Subcutaneous adipose tissue (tissue), 4 donors: ENCODE measurements around the gene DDX17. TPM values are rescaled to one million over a fixed set of nuclear protein-coding genes. Genes with fewer than 3 reads are reported as not detected.

ENCODE experiments used
- total RNA-seq, 4 donors: library from RNA; depleted of rRNA; stranded (reverse); fragments of >200 nt; gene quantifications; one replicate each; pipeline ENCODE4 v1.1.0, GENCODE V29; 2016
- TF ChIP-seq, protein P1 (sequence below): fragments of 450-650 bp; IDR thresholded peaks from one replicate; pipeline ENCODE4 v1.5.1; 2016; ENCODE audit warnings: low read depth, mild to moderate bottlenecking, control low read depth, antibody characterized with exemption, moderate library complexity

The DDX17 gene
- total RNA-seq, 4 donors from 2014 or later: 390 to 637 (median 507) TPM

DNA sequence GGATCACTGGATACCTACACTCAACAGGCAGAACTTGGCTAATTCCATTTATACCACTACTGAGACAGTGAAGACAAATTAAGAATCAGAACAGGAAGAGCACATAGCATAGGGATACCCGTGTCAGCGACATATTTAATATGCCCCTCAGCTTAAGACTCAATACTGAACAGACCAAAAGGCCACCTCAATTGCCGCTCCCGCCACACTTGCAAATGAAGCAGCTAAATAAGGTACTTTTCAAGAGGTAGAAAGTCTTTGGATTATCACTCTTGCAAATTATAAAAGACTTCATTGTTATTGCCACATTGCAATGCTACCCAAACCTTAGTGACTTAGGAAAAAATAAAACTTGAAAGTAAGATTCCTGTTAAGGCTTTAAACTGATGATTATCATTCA is 3.1 kb downstream of the DDX17 start:
- TF ChIP-seq, protein P1, sequence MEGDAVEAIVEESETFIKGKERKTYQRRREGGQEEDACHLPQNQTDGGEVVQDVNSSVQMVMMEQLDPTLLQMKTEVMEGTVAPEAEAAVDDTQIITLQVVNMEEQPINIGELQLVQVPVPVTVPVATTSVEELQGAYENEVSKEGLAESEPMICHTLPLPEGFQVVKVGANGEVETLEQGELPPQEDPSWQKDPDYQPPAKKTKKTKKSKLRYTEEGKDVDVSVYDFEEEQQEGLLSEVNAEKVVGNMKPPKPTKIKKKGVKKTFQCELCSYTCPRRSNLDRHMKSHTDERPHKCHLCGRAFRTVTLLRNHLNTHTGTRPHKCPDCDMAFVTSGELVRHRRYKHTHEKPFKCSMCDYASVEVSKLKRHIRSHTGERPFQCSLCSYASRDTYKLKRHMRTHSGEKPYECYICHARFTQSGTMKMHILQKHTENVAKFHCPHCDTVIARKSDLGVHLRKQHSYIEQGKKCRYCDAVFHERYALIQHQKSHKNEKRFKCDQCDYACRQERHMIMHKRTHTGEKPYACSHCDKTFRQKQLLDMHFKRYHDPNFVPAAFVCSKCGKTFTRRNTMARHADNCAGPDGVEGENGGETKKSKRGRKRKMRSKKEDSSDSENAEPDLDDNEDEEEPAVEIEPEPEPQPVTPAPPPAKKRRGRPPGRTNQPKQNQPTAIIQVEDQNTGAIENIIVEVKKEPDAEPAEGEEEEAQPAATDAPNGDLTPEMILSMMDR: no peak

DNA sequence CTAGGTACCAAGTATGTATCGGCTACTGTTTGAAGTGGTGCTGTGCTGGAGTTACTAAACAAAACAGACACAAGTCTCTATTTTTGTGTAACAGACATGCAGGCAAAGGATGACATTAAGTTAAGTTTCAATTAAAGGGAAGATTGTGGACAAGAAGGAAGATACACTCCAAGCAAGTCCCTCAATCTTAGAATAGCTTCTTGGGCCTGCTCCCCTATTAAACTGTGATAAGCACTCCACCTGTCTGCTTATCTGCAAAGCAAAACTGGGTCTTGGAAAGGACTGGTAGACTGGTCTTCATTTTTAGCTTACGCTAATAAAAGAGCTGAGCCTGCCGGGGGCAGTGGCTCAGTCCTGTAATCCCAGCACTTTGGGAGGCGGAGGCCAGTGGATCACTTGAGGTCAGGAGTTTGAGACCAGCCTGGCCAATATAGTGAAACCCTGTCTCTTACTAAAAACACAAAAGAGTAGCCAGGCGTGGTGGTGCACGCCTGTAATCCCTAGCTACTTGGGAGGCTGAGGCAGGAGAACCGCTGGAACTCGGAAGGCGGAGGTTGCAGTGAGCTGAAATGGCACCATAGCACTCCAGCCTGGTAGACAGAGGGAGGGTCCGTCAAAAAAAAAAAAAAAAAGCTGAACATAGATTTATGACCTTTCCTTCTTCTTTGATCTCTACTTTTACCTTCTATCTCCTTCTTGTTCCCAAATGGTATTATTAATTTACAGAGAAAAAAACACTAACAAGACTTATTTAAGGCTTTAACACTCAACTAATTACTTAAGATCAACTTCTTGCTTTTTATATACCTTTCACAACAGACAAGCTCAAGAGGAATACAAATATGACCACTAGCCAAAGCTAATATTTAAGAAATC is 4.1 kb downstream of the DDX17 start:
- TF ChIP-seq, protein P1: no peak

DNA sequence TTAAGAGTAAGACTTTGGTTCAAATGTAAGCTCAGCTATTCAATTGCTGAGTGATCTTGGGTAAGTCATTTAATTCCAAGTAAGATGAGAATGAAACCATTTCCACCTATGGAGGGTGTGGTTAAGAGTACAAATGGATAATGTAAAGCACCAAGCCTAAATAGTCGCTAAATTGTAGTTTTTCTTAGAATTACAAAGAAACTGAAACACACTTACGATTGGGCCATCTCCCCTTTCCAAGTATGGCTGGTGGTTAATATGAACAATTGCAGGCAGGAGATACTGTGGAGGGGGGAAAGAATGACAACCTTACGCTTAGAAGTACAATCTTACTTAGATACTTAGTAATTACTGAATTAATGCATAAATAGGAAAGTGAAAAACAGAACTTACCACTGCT is 8.2 kb downstream of the DDX17 start:
- TF ChIP-seq, protein P1: no peak

DNA sequence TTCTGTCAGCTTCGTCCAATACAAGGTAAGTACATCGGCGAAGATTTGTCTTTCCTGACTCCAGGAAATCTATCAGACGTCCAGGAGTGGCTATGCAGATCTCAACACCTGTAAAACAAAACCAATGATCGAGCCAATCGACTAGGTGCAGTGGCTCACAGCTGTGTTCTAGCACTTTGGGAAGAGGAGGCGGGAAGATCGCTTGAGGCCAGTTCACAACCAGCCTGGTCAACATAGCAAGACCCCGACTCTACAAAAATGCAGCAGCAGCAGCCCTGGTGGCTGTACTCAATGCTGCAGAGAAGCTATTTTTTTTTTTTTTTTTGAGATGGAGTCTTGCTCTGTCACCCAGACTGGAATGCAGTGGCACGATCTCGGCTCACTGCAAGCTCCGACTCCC is 11.2 kb downstream of the DDX17 start:
- TF ChIP-seq, protein P1: no peak

DNA sequence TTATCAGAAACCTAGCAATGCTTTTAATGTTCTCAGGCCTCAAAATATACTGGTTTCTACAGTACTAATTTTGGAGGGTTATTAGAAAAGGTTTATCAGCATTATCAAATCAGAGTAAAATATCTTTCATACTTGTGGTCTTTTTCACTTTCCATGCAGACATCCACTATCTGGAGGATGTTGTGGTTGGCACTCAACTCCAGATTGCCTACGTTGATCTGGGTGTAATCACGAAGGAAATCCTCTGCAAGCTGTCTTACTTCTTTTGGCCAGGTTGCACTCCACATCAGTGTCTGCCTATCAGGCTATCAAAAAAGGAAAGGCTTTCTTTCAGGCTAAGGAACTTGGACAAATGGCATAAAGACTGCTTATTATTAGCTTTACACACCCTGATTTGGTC is 11.6 kb downstream of the DDX17 start:
- TF ChIP-seq, protein P1: no peak

DNA sequence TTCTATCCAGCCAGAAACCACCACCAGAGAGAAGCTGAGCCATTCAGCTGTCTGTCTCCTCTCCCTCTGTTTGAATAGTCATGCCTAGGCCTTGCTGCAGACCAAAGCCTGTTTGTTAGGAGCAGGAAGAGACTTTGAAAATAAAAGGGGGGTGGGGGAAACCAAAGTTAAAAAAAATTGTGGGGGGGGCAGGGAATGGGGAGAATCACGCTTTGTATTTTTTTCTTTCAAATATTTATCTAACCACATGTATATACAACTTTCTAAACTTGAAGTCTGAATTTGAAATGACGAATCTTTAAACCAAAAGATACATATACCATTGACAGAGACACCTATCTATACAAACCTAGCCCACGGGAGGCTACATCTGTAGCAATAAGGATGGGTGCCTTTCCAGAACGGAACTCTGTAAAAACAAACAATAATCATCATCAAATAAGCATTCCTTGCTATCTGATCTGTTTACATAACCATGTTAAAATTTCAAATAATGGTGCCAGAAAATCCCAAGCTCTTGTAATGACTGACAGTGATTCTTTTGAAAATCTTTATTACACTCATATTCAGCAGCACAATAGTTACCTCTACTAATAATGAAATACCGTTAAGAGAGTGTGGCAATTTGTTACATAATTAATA is 14.3 kb downstream of the DDX17 start:
- TF ChIP-seq, protein P1: no peak

DNA sequence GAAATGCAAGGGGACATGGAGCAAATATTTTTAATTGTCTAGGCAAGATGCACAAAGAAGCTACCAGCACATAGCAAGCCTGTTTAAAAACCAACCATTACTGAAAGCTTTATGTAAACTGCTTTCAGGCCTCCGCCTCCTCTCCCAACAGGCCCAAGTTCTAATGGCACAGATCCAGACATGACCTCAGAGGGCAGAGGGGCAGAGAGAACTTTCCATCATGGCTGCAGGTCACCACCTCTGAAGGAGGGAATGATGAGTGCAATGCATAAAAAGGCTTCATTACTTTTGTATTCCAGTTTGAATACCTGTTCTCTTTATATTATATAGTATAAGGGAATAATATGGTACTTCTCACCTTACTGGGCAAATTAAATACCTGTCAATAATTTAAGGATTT is 15.2 kb downstream of the DDX17 start:
- TF ChIP-seq, protein P1: no peak
